Mesodermal cell (in vitro differentiated cells): ENCODE data around the gene PLEKHH3.

ENCODE experiments used
- H3K27ac ChIP-seq: 2 replicates; pipeline ENCODE4 v1.7.0; 2013; ENCODE audit warnings: mild to moderate bottlenecking, low read depth, low read length, moderate library complexity; ENCODE audit not compliant: severe bottlenecking
- H3K36me3 ChIP-seq: 2 replicates; pipeline ENCODE4 v1.7.1; 2013; ENCODE audit warnings: mild to moderate bottlenecking, low read length, moderate library complexity; ENCODE audit not compliant: control insufficient read depth, insufficient read depth
- H3K4me1 ChIP-seq: one replicate; pipeline ENCODE4 v1.7.1; 2013; ENCODE audit warnings: mild to moderate bottlenecking, low read length; ENCODE audit not compliant: insufficient read depth, control insufficient read depth, poor library complexity, severe bottlenecking
- H3K4me3 ChIP-seq: 2 replicates; pipeline ENCODE4 v1.7.0; 2013; ENCODE audit warnings: low read length, control low read depth, mild to moderate bottlenecking; ENCODE audit not compliant: insufficient read depth, poor library complexity, severe bottlenecking; ENCODE audit errors: extremely low read depth
- H3K9me3 ChIP-seq: 2 replicates; pipeline ENCODE4 v1.7.1; 2013; ENCODE audit warnings: mild to moderate bottlenecking, low read length, moderate library complexity; ENCODE audit not compliant: control insufficient read depth
- WGBS, 2 experiments: methylation state at CpG; one replicate each; pipeline ENCODE4 v1.1.5; 2013; ENCODE audit warnings: missing lambda C conversion rate in 2 of 2; ENCODE audit not compliant: insufficient coverage in 2 of 2; 5-methylcytosine and 5-hydroxymethylcytosine counted together

PLEKHH3 gene

DNA sequence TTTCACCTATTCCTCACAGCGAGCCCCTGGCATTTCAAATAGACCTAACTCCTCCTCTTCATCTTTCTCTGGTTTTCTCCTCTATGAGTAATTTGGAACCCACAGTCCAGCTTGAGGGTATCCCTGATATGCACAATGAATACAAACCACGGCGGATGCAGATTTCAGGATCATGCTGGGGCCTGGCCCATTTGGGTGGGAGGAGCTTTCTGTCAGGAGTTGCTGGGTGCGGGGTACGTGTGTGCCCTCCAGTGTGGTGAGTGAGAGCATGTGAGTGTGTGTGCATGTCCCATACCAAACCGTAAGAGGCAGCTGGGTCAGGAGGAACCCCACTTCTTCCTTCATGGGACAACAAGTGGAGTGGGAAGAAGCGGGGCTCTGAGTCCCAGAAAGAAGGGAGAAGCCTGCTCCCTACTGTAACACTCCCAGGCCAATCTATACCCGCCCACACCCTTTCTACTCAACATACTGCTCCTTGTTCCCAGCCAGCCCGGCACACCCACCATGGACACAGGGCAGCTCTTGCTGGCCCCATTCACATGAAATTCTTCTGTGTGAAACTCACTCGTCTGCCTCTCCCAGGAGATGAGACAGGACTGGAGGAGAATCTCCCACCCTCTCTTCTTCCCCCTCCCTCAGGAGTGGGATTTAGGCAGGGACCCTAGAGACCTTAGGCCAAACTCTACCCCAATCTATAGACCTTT lies 23.9 kb upstream of the PLEKHH3 start:
- H3K36me3 ChIP-seq = peaks cover 71% of the 10 kb centered on the region
- no peaks in the 10 kb centered on the region for H3K4me1 ChIP-seq
- no peaks in the 10 kb centered on the region for H3K9me3 ChIP-seq
- WGBS, 2 experiments = 83 to 89% methylated on average over 6 to 7 of the region's 10 CpGs
- H3K27ac ChIP-seq = no peak overlapping the region
- no peak overlapping the region for H3K4me3 ChIP-seq

DNA sequence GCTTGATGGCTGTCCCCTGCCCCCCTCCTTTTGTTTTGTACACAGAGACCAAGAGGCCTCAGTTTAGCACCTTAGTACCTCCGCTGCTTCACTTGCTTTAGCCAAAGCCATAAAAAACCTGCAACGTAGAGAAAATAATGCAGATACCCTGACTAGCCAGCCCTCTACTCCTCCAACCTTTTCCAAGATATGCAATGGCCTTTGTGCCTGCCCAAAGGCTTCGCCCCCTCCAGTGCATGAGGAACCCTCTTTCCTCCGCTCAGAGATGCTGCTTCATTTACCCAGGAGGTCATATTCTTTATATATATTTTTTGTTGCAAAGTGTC lies 22.6 kb upstream of the PLEKHH3 start:
- no peak overlapping the region for H3K4me3 ChIP-seq
- 81 to 86% methylated on average over 2 of the region's 4 CpGs for WGBS, 2 experiments

DNA sequence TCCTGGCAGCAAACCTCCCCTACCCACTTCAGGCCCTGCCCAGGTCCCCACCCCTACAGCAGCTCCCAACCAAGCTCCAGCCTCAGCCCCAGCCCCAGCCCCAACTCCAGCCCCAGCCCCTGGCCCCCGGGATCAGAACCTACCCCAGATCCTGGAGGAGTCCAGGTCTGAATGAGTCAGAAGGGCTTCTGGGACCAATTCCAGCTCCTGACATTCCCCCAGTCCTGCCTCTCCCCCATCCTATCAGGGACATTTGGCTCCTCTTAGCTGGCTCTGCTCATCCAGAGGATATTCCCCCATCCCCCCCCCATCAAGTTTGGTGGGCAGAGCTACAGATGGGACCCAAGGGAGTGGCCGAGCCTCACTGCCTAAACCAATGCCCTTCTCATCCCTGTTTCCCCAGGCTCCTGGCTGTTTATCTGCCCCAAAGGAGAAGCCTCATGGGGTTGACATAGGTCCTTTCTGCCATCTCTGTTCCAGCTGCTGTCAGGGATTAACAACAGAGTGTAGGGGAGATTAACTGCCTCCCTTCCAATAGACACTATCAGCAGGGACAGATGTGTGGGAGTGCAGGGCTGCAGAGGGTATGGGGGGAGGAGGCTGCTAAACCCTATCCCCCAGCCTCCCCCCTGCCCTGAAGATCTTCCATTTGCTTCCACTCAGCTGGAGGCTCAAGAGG lies 22.1 kb upstream of the PLEKHH3 start:
- no CpG with 5 or more reads among the region's 2 CpGs for WGBS, 2 experiments
- Histone ChIP-seq H3K4me3 (no peak overlapping the region), H3K4me1 (no peaks in the 10 kb centered on the region), H3K36me3 (peaks cover 67% of the 10 kb centered on the region), H3K27ac (no peak overlapping the region), H3K9me3 (no peaks in the 10 kb centered on the region)

More for the DNA sequence above, 22.6 kb upstream of the PLEKHH3 start:
- H3K9me3 ChIP-seq = no peaks in the 10 kb centered on the region
- peaks cover 71% of the 10 kb centered on the region for H3K36me3 ChIP-seq
- no peaks in the 10 kb centered on the region for H3K4me1 ChIP-seq
- no peak overlapping the region for H3K27ac ChIP-seq

DNA sequence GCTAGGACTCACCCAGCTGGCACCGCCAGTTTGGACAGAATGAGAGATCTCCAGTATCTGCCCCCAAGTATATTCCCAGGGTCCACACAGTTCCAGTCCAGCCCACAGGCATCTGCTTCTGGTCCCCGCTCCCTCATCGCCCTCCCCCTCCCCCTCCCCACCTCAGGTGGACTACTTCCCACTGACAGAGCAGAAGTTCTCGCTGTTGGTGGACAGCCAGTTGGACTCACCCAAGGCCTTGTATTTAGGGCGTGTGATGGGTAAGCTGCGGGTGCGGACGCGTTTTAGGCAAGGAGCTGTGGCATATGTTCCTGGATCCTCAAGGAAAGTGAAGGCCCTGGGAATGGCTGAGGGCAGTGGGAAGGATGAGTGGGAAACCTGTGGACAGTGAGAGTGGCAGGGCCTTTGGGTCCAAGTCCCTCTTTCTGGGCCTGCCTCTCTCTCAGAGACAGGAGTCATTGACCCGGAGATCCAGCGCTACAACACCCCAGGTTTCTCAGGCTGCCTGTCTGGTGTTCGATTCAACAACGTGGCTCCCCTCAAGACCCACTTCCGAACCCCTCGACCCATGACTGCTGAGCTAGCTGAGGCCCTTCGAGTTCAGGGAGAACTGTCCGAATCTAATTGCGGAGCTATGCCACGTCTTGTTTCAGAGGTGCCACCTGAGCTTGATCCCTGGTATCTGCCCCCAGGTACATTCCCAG lies 20.5 kb upstream of the PLEKHH3 start:
- H3K9me3 ChIP-seq = no peaks in the 10 kb centered on the region
- H3K4me3 ChIP-seq = no peak overlapping the region
- no peaks in the 10 kb centered on the region for H3K4me1 ChIP-seq
- WGBS, 2 experiments = 96 to 97% methylated on average over 14 to 18 of the region's 19 CpGs
- peaks cover 66% of the 10 kb centered on the region for H3K36me3 ChIP-seq
- no peak overlapping the region for H3K27ac ChIP-seq

DNA sequence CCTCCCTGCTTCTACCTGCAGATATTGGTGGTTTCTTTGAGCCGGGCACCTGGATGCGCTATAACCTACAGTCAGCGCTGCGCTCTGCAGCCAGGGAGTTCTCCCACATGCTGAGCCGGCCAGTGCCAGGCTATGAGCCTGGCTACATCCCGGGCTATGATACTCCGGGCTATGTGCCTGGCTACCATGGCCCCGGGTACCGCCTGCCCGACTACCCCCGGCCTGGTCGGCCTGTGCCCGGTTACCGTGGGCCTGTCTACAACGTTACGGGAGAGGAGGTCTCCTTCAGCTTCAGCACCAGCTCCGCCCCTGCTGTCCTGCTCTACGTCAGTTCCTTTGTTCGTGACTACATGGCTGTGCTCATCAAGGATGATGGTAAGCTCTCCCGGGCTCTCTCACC lies 18.7 kb upstream of the PLEKHH3 start:
- no peak overlapping the region for H3K4me3 ChIP-seq
- H3K4me1 ChIP-seq = no peaks in the 10 kb centered on the region
- 94 to 97% methylated on average over 18 to 20 of the region's 20 CpGs for WGBS, 2 experiments
- peaks cover 61% of the 10 kb centered on the region for H3K36me3 ChIP-seq
- no peaks in the 10 kb centered on the region for H3K9me3 ChIP-seq
- no peak overlapping the region for H3K27ac ChIP-seq

DNA sequence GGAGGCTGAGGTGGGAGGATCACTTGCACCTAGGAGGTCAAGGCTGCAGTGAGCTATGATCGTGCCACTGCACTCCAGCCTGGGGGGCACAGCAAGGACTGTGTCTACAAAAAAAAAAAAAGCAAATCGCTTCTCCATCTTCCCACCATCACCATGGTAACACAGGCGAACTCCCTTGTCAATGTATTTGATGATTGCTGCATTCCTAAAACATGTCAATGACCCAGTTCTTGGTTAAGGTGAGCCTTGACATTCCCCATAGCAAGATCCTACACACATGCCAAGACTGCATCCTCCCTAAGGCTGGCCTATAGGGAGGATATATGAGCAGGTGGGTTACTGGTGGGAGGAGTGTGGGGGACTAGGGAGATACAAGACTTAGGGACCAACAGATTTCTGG lies 17.7 kb upstream of the PLEKHH3 start:
- peaks cover 58% of the 10 kb centered on the region for H3K36me3 ChIP-seq
- WGBS, 2 experiments = 73 to 100% methylated on average over 1 to 2 of the region's 3 CpGs

DNA sequence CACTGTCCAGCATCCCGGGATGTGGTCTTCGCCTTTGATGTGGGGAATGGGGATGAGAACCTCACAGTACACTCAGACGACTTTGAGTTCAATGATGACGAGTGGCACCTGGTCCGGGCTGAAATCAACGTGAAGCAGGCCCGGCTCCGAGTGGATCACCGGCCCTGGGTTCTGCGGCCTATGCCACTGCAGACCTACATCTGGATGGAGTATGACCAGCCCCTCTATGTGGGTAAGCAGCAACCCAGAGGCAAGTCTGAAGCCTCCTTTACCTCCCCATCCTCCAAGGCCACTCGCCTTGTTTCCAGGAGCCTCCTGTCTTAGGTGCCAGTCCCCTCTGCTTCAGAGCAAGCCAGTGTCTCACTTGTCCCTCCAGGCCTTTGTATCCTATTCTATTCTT lies 15.7 kb upstream of the PLEKHH3 start:
- 85 to 98% methylated on average over 4 to 9 of the region's 11 CpGs for WGBS, 2 experiments
- Histone ChIP-seq H3K4me3 (no peak overlapping the region), H3K36me3 (peaks cover 62% of the 10 kb centered on the region)

More for the DNA sequence above, 17.7 kb upstream of the PLEKHH3 start:
- Histone ChIP-seq H3K9me3 (no peaks in the 10 kb centered on the region), H3K4me3 (no peak overlapping the region), H3K27ac (no peak overlapping the region), H3K4me1 (no peaks in the 10 kb centered on the region)

DNA sequence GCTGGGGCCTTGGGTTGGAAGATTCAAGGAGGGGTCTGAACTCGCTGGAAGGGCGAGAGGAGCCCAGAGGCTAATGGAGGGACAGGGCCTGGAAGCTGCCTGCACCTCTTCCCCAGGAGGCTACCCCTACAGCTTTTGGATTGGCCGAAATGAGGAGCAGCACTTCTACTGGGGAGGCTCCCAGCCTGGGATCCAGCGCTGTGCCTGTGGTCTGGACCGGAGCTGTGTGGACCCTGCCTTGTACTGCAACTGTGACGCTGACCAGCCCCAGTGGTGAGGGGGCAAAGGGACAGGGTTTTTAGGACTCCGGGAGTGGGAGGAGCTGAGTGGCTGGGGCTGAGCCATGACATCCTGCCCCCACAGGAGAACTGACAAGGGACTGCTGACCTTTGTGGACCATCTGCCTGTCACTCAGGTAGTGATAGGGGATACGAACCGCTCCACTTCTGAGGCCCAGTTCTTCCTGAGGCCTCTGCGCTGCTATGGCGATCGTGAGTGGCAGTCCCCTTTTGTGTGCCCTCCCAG lies 14.3 kb upstream of the PLEKHH3 start:
- no peaks in the 10 kb centered on the region for H3K4me1 ChIP-seq
- H3K27ac ChIP-seq = no peak overlapping the region
- WGBS, 2 experiments = 92 to 96% methylated on average over 11 to 12 of the region's 12 CpGs
- peaks cover 56% of the 10 kb centered on the region for H3K36me3 ChIP-seq
- no peak overlapping the region for H3K4me3 ChIP-seq
- no peaks in the 10 kb centered on the region for H3K9me3 ChIP-seq

More for the DNA sequence above, 15.7 kb upstream of the PLEKHH3 start:
- H3K4me1 ChIP-seq = no peaks in the 10 kb centered on the region
- H3K9me3 ChIP-seq = no peaks in the 10 kb centered on the region
- no peak overlapping the region for H3K27ac ChIP-seq

DNA sequence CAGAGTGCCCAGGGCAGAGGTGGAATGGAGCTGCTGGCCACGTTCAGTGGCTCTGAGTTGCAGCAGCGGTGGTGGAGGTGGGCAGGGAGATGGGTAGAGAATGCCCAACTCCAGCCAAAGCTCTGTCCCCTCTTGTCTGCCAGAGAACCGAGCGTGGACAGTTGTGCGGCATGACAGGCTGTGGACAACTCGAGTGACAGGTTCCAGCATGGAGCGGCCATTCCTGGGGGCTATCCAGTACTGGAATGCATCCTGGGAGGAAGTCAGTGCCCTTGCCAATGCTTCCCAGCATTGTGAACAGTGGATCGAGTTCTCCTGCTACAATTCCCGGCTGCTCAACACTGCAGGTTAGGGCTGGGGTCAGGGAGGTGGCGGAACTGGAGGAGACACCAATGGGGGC lies 13.8 kb upstream of the PLEKHH3 start:
- WGBS, 2 experiments = 89 to 94% methylated on average over 8 to 10 of the region's 10 CpGs
- Histone ChIP-seq H3K36me3 (peaks cover 56% of the 10 kb centered on the region), H3K4me1 (no peaks in the 10 kb centered on the region)

DNA sequence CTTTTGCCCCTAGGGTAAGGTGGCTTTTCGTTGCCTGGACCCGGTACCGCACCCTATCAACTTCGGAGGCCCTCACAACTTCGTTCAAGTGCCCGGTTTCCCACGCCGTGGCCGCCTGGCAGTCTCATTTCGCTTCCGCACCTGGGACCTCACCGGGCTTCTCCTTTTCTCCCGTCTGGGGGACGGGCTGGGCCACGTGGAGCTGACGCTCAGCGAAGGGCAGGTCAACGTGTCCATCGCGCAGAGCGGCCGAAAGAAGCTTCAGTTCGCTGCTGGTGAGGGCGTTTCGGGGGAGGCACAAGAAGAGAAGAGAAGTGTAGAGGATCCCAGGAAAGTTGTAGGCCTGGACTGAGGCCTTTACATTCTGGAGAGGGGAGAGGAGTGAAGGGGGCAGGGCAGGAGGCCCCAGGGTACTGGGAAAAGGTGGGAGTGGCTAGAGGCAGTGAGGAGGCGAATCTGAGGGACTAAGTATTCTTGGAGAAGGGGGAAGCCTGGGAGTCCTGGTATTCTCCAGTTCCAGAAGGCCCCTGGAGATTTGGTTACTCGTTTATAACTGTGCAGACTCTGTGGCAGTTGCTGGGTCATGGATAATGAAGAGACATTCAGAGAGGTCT lies 11.0 kb upstream of the PLEKHH3 start:
- Histone ChIP-seq H3K36me3 (peaks cover 41% of the 10 kb centered on the region), H3K4me3 (no peak overlapping the region), H3K4me1 (no peaks in the 10 kb centered on the region), H3K27ac (no peak overlapping the region), H3K9me3 (no peaks in the 10 kb centered on the region)
- 91% methylated on average over 20 to 27 of the region's 27 CpGs for WGBS, 2 experiments

More for the DNA sequence above, 13.8 kb upstream of the PLEKHH3 start:
- no peak overlapping the region for H3K27ac ChIP-seq
- H3K4me3 ChIP-seq = no peak overlapping the region
- no peaks in the 10 kb centered on the region for H3K9me3 ChIP-seq
